Erythroblast (primary cell): ENCODE data around the gene HSD17B1.

ENCODE experiments used
- GATA1 ChIP-seq: IDR thresholded peaks from 2 replicates; pipeline ENCODE4 v1.6.1; 2011; ENCODE audit warnings: low read depth, mild to moderate bottlenecking, control low read depth, low read length, moderate library complexity
- POLR2A ChIP-seq: IDR thresholded peaks from 2 replicates; pipeline ENCODE4 v1.6.1; 2011; ENCODE audit warnings: mild to moderate bottlenecking, low read length

DNA sequence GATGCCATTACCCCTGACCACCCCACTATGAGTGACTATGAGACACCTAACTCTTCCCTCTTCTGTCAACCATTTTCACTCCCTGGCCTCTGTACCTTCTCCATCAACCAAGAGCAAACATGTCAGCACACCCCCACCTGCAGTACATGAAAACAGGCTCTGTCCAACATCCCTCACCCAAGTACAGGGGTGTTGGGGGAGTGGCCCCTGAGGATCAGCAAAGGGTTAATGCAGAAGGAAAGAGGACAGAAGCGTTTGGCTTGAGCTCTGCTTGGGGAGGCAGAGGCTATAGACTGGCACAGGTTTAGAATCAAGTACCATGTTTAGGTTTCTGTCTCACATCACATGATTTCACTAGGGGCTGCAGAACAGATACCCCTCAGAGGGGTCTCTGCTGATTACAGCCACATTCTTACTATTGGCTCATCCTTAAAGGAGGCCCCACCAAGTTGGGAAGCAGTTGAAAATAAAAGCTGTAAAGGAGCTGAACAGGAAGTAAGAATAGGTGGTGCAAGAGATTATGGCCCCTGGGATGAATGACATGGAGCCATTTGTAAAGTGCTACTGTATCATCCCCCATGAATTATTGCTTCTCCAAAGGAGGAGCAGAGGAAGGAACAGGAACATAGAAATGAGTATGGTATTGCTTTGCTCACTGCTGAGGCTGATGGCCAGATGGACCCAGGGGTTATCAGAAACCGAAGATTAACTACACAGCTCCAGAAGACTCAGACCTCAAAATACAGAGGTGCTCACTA lies 27.2 kb downstream of the HSD17B1 start:
- TF ChIP-seq POLR2A: no peak
- no peak for TF ChIP-seq GATA1
